OCI-M2 (cell line): Measurements from ENCODE around the gene CMTM6.
"Not testable (repeated sequence)": the region's sequence is repeated elsewhere in the genome, so short reads cannot be mapped to it uniquely, and the experiment has no call there.

Experiments used
- DNase-seq: peaks from one replicate; lab custom pipeline; 2025; ENCODE audit not compliant: unreplicated experiment; lab: John Stamatoyannopoulos, UW

Gene CMTM6

DNA sequence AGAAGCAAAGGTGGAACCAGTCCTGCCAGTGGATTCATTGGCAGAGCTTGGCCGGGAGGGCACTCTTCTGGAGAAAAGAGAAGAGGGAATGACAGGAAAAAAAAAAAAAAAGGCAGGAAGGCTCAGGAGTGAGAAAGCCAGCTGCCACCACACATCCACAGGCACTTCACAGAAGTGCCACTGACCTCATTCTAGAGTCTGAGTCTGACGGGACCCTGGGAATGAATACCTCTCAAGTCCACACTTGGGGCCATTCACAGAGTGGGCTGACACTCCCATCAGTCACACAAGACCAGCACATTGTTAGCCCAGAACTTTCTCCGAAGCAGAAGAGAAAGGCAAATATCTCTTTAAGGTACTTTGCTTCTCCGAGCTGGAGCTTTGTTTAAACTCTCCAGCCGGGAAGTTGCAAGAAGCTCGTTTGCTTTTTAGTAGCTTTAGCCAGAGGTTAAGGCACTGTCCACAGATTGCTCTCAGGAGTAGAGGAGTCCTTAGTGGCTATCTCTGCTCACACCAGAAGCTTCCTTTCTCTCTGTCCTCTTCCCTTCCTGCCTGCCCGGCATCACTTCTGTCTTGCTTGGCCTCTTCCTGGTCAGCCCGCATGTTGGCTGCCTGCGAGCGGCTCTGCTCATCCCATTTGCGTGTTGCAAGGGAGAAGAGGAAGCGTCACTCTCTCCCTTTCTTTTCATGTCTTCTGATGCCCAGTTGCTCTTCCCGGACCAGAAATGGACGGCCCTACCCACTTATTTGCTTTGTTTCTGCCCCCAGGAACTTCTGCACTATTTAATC lies 53.8 kb downstream of the CMTM6 start:
- no peak for DNase-seq

DNA sequence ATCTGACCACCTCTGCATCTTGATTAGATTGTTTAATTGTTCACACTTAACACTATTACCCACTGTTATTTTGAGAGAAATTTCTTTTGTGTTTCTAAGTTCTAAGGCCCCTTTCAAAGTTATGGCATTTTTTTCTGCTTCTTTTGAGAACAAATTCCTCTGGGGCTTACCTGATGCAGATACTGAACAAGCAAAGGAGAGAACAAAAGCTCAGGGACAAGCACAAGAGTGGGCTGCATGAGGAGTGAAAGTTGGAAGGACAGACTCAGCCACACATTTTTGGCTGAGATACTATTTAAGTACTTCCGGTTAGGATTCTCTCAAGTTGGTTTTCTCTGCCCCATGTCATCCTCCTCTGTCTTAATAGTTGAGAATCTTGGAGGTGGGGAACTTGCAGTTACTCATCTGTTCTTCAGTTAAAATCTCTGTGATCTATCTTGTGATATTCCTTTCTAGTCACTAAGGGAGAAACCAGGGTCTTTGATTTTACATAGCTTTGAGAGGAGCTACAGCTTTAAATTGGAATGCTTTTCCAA lies 54.7 kb downstream of the CMTM6 start:
- DNase-seq, result no peak

DNA sequence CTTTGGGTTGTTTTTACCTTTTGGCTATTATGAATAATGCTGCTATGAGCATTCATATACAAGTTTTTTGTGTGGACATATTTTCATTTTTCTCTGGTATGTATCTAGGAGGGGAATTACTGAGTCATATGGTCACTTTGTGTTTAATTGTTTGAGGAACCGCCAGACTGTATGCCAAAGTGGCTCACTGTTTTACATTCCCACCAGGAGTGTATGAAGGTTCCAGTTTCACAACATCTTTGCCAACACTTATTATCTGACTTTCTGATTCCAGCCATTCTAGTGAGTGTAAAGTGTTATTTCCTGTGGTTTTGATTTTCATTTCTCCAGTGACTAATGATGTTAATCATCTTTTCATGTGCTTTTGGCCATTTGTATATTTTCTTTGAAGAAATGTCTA lies 59.2 kb downstream of the CMTM6 start:
- no peak for DNase-seq

DNA sequence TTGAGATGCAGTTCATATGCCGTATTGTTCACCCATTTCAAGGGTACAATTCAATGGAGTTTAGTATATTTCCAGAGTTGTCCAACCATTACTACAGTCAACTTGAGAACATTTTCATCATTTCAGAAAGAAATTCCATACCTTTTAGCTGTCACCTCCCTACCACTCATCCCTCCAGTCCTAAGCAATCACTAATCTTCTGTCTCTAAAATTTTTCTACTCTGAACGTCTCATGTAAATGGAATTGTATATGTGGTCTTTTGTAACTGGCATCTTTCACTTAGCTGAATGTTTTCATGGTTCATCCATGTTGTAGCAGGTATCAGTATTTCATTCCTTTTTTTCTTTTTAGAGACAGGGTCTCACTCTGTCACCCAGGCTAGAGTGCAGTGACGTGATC lies 59.9 kb downstream of the CMTM6 start:
- DNase-seq, result no peak

DNA sequence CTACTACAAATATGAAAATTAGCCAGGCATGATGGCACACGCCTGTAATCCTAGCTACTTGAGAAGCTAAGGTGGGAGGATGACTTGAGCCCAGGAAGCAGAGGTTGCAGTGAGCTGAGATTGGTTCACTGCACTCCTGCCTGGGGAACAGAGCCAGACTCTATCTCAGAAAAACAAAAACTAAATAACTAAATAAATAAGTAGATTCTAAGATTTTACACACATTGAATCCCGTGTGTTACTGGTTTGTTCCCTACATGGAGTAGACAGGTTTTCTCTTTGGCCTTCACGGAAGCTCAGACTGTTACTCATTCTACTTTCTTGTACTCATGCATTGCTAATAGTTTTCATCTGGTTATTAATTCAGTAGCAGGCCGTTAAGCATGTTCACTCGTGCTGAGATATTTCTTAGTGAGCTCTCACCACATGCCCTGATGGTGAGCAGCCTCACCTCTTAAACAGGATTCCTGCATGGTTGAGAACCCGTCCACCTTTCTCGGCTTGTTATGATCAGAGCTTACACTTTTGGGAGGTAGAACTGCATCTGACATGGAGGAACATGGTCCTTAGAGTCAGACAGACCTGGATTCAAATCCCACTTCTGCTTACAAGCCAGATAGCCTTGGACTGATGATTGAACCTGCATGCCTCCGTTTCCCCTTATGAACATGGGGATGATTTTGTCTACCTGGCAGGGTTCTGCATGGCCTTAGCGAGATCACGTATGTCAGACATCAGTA lies 61.9 kb downstream of the CMTM6 start:
- DNase-seq, result no peak

DNA sequence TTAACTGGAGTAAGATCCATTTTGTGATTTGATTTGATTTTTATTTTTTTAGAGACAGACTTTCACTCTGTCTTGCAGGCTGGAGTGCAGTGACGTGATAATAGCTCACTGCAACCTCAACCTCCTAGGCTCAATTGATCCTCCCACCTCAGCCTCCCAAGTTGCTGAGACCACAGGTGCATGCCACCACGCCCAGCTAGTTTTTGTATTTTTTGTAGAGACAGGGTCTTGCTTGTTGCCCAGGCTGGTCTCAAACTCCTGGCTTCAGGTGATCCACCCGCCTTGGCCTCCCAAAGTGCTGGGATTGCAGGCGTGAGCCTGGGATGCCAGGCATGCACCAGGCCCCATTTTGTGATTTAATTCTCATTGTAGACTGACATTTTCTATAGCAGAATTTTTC lies 63.2 kb downstream of the CMTM6 start:
- DNase-seq, result not testable (repeated sequence)

DNA sequence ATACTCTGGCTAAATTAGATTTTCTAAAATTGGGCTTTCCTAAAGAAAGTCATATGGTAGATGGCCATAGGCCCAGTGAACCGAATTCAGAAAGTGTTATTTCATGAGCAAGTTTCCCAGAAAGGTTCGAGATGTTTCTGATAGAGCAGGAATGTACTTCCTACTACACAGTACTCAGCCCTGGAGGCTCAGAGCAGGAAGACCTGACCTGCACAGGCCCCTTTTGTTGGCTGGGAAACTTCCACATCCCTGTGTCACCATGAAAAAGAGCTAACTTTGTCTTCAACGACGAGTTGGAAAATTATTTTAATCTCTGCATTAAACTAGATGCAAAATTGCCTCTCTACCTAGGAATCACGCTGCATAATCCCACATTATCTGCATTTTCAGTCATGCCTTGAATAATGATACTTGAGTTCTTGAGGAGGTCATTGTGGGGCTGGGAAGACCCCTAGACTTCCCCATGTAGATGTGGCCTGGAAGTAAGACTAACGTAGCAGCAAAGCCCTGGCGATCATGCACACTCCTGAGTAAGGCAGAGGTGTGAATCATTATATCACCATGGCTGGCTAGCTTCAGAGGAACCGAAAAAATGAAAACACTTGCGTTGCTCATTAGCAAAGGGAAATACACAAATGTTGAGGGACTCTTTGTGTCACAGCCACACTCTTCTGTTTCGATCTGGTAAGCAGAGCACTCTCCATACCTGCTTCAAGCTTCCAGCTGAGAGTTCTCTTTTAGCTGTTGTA lies 63.9 kb downstream of the CMTM6 start:
- no peak for DNase-seq

DNA sequence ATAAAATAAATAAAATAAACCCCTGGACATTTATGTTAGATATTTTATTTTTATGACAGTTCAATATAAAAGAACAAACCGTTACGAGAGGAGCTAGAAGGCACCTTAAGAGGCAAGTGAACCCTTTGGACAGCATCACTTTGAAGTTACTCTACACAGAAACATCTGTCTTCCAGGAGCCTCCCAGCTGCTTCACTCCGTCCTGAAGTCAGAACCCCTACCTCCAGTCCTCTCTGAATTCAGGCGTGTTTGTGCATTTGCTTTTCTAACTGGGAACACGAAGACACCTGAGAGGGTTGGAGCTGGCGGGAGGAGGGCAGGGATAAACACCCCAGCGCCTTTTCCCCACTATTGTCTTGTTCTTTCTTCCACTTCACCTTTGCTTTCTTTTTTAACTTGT lies 64.8 kb downstream of the CMTM6 start:
- no peak for DNase-seq

DNA sequence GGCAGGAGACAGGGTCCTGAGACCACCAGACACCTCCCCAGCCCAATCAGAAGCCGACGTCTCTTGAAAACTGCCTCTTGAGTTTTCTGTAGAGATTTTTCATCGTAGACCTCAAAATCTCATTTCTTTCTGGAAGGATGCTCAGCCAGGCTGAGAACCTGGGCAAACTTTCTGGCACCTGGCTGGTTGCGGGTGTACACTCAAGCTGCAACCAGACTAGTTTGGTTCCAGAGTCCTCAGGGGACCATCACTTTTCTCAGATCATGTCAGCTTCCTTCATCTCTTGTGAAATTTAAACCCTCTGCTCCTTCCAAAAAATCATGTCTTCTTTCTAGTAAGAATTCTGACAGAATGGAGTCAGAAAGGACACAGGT lies 65.8 kb downstream of the CMTM6 start:
- no peak for DNase-seq

DNA sequence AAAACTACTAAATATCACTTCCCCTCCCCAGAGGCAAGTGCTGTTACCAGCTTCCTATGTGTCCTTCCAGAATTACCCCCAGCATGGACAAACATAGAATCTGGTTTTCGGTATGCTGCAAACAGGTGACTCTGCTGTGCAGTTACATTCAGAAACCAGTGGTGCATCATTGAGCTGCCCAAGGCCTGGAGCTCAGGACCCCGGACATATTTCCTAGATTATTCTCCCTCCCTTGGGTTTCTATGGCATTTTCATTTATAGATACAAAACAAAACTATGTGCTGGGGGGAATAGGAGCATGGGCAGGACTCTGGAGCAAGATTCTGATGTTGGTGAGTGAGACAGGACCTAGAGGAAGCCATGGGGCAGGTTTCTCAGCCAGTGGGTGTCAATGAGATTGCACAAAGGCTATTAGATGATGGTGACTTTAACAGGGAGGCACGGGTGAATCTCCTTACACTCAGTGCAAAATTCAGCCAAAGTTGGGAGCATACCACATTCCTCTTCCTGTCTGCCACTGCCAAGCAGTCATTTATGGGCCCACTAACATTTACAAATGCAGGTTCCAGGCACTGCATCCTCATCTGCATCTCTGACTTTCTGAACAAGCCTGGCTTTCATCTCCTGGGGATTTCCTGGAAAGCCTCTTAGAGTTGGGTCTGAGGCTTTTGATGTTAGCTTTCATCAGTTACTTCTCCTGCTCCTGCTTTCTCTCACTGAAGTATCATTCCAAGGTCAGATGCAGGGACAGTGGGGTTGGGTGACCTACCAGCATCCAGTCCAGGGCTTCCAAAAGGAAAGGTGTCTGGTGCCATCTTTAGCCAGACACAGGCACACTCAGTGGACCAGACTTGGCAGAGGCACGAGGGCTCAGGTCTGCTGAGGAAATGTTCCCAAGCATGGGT lies 66.5 kb downstream of the CMTM6 start:
- no peak for DNase-seq

DNA sequence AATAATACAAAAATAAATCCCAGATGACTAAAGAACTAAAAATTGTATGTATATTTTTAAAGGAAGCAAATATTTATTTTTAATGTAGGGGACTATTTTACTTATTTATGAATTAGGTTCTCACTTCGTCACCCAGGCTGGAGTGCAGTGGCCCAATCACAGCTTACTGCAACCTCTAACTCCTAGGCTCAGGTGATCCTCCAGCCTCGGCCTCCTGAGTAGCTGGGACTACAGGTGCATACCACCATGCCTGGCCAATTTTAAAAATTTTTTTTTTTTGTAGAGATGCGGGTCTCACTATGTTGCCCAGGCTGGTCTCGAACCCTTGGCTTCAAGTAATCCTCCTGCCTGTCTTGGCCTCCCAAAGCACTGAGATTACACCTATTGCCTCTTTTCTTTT lies 68.4 kb downstream of the CMTM6 start:
- no peak for DNase-seq

DNA sequence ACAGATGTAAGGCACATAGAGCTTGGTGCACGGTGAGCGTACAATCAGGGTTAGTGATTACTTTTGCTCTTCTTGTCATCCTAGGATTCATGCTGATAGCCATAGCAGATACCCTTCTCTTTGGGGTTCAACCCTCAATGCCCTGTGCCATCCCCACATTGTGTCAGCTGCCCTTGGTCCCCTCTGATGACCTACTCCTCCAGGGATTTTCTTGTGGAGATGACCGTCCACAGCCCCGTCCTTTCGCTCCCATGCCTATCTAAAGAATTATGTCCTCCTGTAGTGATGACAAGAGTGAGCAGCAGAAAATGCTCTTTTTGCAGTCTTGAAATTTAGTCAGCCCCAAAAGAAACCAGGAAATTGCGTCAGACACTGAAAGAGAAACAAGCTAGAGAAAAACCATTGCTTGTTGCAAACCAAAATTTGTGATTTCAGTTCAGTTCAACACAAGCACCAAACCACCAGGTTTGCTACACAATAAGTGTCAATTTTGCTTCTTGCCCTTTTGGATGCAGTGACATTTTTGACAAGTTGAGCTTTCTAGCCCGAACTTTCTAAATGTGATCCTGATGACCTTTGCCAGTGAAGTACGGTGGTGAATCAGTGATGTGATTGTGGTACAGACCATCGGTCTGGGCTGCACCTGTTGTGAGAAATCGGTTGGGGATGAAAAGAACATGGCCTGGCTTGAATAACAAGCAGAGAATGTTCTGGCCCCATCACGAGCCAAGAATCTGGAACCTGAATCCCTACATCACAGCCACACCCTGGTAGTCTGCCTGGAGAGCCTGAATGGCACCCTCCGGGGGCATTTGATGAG lies 69.7 kb downstream of the CMTM6 start:
- DNase-seq, result no peak

DNA sequence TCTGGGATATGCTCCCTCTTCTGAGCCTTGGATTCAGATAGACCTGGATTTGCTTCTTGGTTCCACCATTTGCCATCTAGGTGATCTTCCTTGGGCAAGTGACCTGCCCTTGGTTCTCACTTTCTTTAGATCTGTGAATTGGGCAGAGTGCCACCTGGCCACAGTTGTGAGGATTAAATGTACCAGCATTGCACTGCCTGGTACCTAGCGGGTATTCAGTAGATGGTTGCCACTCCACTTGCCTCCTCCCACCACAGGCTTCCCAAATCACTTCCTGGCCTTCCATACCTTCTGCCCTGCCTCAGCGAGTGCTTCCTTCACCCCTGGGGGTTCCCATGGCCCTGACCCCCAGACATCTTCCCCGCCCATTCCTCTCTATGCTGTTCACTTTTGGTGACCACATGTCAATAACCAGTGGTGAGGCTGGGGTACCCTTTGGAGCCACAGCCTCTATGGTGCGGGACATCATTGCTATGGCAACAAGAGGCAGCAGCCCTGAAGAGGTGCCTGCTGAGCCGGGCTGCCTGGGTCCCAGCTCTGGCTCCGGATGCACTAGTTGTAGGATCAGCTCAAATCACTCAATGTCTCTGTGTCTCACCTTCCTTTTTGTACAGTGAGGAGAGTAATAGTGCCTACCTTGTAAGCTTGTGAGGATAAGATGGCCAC lies 70.5 kb downstream of the CMTM6 start:
- no peak for DNase-seq

DNA sequence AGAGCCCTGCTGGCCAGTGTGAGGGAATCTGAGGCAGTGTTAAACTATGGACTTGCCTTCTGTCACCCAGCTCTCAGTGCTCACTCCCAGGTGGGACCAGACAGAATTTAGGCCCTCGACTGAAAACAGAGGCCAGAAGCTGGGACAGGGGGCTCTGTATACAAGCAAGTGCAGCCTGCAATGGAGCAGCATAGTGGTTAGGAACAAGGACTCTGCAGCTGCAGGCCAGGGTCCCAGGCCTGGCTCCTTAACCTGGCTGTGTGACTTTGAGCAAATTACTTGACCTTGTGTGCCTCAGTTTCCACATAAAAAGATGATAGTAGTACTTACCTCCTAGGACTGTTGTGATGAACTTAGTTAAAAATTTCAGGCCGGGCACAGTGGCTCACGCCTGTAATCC lies 71.2 kb downstream of the CMTM6 start:
- no peak for DNase-seq
